HCT116 (cell line): ENCODE results near the gene ACSS2. TPM values are rescaled to one million over a fixed set of nuclear protein-coding genes. Genes with fewer than 3 reads are reported as not detected.

ENCODE experiments used
- ATAC-seq: fragments of 200-7000 bp; cut with Tn5 transposase; 2 replicates; pipeline ENCODE4 v1.9.1; 2020; ENCODE audit warnings: mild to moderate bottlenecking, moderate library complexity
- BruUV-seq: library from RNA; stranded (reverse); fragments of 400-500 nt; replicated peaks from 2 replicates; lab custom pipeline; 2021; lab: Mats Ljungman, UMichigan
- CTCF ChIA-PET: fragments of 300-600 bp; sonication (Branson Sonifier 250); formaldehyde crosslinking; loops from one replicate; lab custom pipeline; 2021; ENCODE audit warnings: antibody characterized with exemption; lab: Charles Lee
- POLR2A ChIA-PET: fragments of 300-600, 350-600 bp; sonication (Branson Sonifier 250); formaldehyde crosslinking; loops from one replicate; lab custom pipeline; 2021; ENCODE audit warnings: antibody characterized with exemption; lab: Charles Lee
- RAD21 ChIA-PET, 2 experiments: fragments of 300-600 bp; sonication (Branson Sonifier 250); formaldehyde crosslinking; loops; one replicate each; lab custom pipeline; 2023; ENCODE audit warnings: low total read pairs in 2 of 2; ENCODE audit not compliant: uncharacterized antibody in 2 of 2, unreplicated experiment in 2 of 2, low non-redundant PET in 1 of 2; lab: Charles Lee
- DNase-seq: peaks from one replicate; pipeline ENCODE4 v3.0.0-alpha.2; 2010; ENCODE audit warnings: low read depth, low spot score
- H2AFZ ChIP-seq: fragments of 200-600 bp; shearing (Covaris generic), sonication (generic); 2 replicates; pipeline ENCODE4 v1.6.1; 2017; ENCODE audit warnings: low read depth, mixed run types, mixed read lengths, antibody characterized with exemption, low read length; ENCODE audit not compliant: poor library complexity, severe bottlenecking
- H3K27ac ChIP-seq: 2 replicates; pipeline ENCODE4 v1.5.1; 2012; ENCODE audit warnings: low read depth, low read length
- H3K27me3 ChIP-seq: fragments of 200-600 bp; sonication (generic); 2 replicates; pipeline ENCODE4 v1.6.1; 2016; ENCODE audit warnings: mixed run types, low read length, mixed read lengths; ENCODE audit not compliant: insufficient read depth
- H3K36me3 ChIP-seq, 2 experiments: fragments of 200-500 bp in 1 of 2; fragments of 200-600 bp in 1 of 2; sonication (Bioruptor generic) in 1 of 2; sonication (generic) in 1 of 2; 2 replicates each; pipeline versions ENCODE4 v1.5.1 to v1.6.1; 2014 to 2016; ENCODE audit warnings: low read length in 2 of 2, inconsistent platforms in 1 of 2, mixed read lengths in 1 of 2, mixed run types in 1 of 2; ENCODE audit not compliant: insufficient read depth in 2 of 2, control insufficient read depth in 1 of 2
- H3K4me1 ChIP-seq, 2 experiments: fragments of 200-600 bp in 1 of 2; sonication (generic) in 1 of 2; 2 replicates each; pipeline versions ENCODE4 v1.5.1 to v1.6.1; 2012 to 2017; ENCODE audit warnings: low read length in 2 of 2, inconsistent platforms in 1 of 2, mild to moderate bottlenecking in 1 of 2, mixed read lengths in 1 of 2, mixed run types in 1 of 2, moderate library complexity in 1 of 2; ENCODE audit not compliant: insufficient read depth in 2 of 2, control insufficient read depth in 1 of 2
- H3K4me2 ChIP-seq: fragments of 200-600 bp; sonication (generic); 2 replicates; pipeline ENCODE4 v1.6.1; 2017; ENCODE audit warnings: mixed run types, low read length, mixed read lengths
- H3K4me3 ChIP-seq, 2 experiments: fragments of 200-600 bp in 1 of 2; sonication (generic) in 1 of 2; replicated peaks in 1 of 2; 2 replicates each; pipeline ENCODE4 v1.5.1; 2011 to 2016; ENCODE audit warnings: low read length in 2 of 2, control low read depth in 1 of 2, low read depth in 1 of 2, mild to moderate bottlenecking in 1 of 2, mixed read lengths in 1 of 2, mixed run types in 1 of 2
- H3K79me2 ChIP-seq: fragments of 200-600 bp; sonication (generic); 2 replicates; pipeline ENCODE4 v1.6.1; 2017; ENCODE audit warnings: mild to moderate bottlenecking, mixed run types, low read length, moderate library complexity, mixed read lengths; ENCODE audit not compliant: insufficient read depth
- H3K9ac ChIP-seq: fragments of 200-600 bp; sonication (generic); 2 replicates; pipeline ENCODE4 v1.6.1; 2016; ENCODE audit warnings: low read length, mixed read lengths
- H3K9me2 ChIP-seq: fragments of 200-600 bp; sonication (generic), shearing (Covaris generic); 2 replicates; pipeline ENCODE4 v1.6.1; 2017; ENCODE audit warnings: mixed run types, mild to moderate bottlenecking, moderate library complexity; ENCODE audit not compliant: insufficient read depth
- H3K9me3 ChIP-seq, 2 experiments: fragments of 200-500 bp in 1 of 2; fragments of 200-600 bp in 1 of 2; sonication (Bioruptor generic) in 1 of 2; sonication (generic) in 1 of 2; 2 replicates each; pipeline ENCODE4 v1.6.1; 2014 to 2017; ENCODE audit warnings: low read length in 2 of 2, mixed read lengths in 2 of 2, inconsistent platforms in 1 of 2, low read depth in 1 of 2, mild to moderate bottlenecking in 1 of 2, mixed run types in 1 of 2, moderate library complexity in 1 of 2; ENCODE audit not compliant: control insufficient read depth in 1 of 2, insufficient read depth in 1 of 2
- H4K20me1 ChIP-seq: fragments of 200-600 bp; sonication (generic), shearing (Covaris generic); 2 replicates; pipeline ENCODE4 v1.6.1; 2017; ENCODE audit warnings: mixed run types, mild to moderate bottlenecking, moderate library complexity; ENCODE audit not compliant: insufficient read depth
- CBX3 ChIP-seq: IDR thresholded peaks from 2 replicates; pipeline ENCODE4 v1.6.1; 2012; ENCODE audit warnings: low read depth
- CEBPB ChIP-seq: IDR thresholded peaks from 2 replicates; pipeline ENCODE4 v1.6.1; 2012; ENCODE audit warnings: low read depth
- EGR1 ChIP-seq: IDR thresholded peaks from 2 replicates; pipeline ENCODE4 v1.6.1; 2012; ENCODE audit warnings: low read depth
- EZH2phosphoT487 ChIP-seq: fragments of 200-600 bp; IDR thresholded peaks from 2 replicates; pipeline ENCODE4 v1.6.1; 2018; ENCODE audit warnings: antibody characterized with exemption, borderline replicate concordance
- FOSL1 ChIP-seq: IDR thresholded peaks from 2 replicates; pipeline ENCODE4 v1.6.1; 2012; ENCODE audit warnings: low read depth
- JUND ChIP-seq: IDR thresholded peaks from 2 replicates; pipeline ENCODE4 v1.6.1; 2012
- POLR2A ChIP-seq: IDR thresholded peaks from 2 replicates; pipeline ENCODE4 v1.7.0; 2011; ENCODE audit warnings: borderline replicate concordance; ENCODE audit not compliant: insufficient read depth, insufficient read length; ENCODE audit errors: extremely low read depth
- RAD21 ChIP-seq: IDR thresholded peaks from 2 replicates; pipeline ENCODE4 v1.6.1; 2012; ENCODE audit warnings: low read depth, mild to moderate bottlenecking
- SIN3A ChIP-seq: IDR thresholded peaks from 2 replicates; pipeline ENCODE4 v1.6.1; 2012; ENCODE audit warnings: low read depth
- SP1 ChIP-seq: IDR thresholded peaks from 2 replicates; pipeline ENCODE4 v1.6.1; 2012; ENCODE audit warnings: low read depth
- SRF ChIP-seq: IDR thresholded peaks from 2 replicates; pipeline ENCODE4 v1.6.1; 2012; ENCODE audit warnings: low read depth
- TCF7L2 ChIP-seq: IDR thresholded peaks from 2 replicates; pipeline ENCODE4 v1.7.0; 2011; ENCODE audit warnings: borderline replicate concordance, inconsistent platforms; ENCODE audit not compliant: insufficient read depth, insufficient read length; ENCODE audit errors: extremely low read depth
- ZFX ChIP-seq: fragments of 450-650 bp; IDR thresholded peaks from 2 replicates; pipeline ENCODE4 v1.6.1; 2017
- intact Hi-C: fragments of 100-400 bp; cut with micrococcal nuclease; formaldehyde crosslinking; loops from 2 replicates; pipeline ENCODE4 v1.10.0; 2022
- total RNA-seq: library from RNA; stranded (reverse); gene quantifications from one replicate; pipeline ENCODE4 v1.2.1, GENCODE V29; 2021; ENCODE audit not compliant: unreplicated experiment
- TF ChIP-seq, protein P1 (sequence below): IDR thresholded peaks from 2 replicates; pipeline ENCODE4 v1.6.1; 2012
- TF ChIP-seq, protein P2 (sequence below): IDR thresholded peaks from 2 replicates; pipeline ENCODE4 v1.6.1; 2012; ENCODE audit warnings: low read depth
- TF ChIP-seq, protein P3 (sequence below): IDR thresholded peaks from 2 replicates; pipeline ENCODE4 v1.6.1; 2011; ENCODE audit warnings: mild to moderate bottlenecking, low read length, moderate library complexity; ENCODE audit not compliant: insufficient replicate concordance; ENCODE audit errors: extremely low read depth

Gene ACSS2
- total RNA-seq, 1 experiment from 2014 or later, result 71.7 TPM

DNA sequence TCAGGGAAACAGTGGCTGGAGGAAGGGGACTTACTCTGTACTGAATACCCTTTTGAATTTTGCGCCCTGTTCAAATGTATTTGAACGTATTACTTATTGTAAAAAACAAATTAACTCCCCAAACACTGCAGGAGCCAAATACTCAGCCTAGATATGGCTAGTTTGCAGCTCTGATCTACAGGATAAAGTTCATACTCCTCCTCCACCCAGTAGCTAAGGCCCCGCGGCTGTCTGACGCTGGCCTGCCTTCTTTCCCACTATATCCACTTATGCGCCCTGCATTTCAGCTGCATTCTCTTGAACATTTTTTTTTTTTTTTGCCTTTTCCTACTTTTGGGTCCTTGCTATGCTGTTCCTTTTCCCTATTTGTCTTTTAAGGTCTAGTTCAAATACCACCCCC is 72.7 kb downstream of the ACSS2 start:
- ATAC-seq, result no peak
- intact Hi-C loops, result no loop called here
- Histone ChIP-seq H3K36me3 (peaks cover 14 to 37% of the 10 kb centered on the region in 2 experiments; a peak in 3 of 4 replicates), H3K4me3 (no peak overlapping the region), H3K9ac (no peak overlapping the region), H3K27me3 (no peaks in the 10 kb centered on the region), H2AFZ (no peak overlapping the region), H3K4me2 (no peak overlapping the region), H3K9me3 (no peaks in the 10 kb centered on the region), H3K9me2 (no peaks in the 10 kb centered on the region), H4K20me1 (no peaks in the 10 kb centered on the region), H3K4me1 (peaks cover 0 to 3% of the 10 kb centered on the region in 2 experiments; a peak in 1 of 4 replicates), H3K79me2 (peaks cover 6% of the 10 kb centered on the region), H3K27ac (no peak overlapping the region)
- ChIA-PET CTCF (no interaction called here), RAD21 (no interaction called here), POLR2A (no interaction called here)
- DNase-seq, result no peak
- no peak for TF ChIP-seq SIN3A
- no peak for TF ChIP-seq ZFX
- no peak for TF ChIP-seq CBX3
- no peak for TF ChIP-seq POLR2A
- TF ChIP-seq FOSL1, result no peak
- TF ChIP-seq, protein P1, sequence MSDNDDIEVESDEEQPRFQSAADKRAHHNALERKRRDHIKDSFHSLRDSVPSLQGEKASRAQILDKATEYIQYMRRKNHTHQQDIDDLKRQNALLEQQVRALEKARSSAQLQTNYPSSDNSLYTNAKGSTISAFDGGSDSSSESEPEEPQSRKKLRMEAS, result no peak
- no peak for TF ChIP-seq CEBPB
- no peak for TF ChIP-seq SRF
- TF ChIP-seq EZH2phosphoT487, result no peak
- no peak for TF ChIP-seq RAD21
- BruUV-seq, result no TSS peak

DNA sequence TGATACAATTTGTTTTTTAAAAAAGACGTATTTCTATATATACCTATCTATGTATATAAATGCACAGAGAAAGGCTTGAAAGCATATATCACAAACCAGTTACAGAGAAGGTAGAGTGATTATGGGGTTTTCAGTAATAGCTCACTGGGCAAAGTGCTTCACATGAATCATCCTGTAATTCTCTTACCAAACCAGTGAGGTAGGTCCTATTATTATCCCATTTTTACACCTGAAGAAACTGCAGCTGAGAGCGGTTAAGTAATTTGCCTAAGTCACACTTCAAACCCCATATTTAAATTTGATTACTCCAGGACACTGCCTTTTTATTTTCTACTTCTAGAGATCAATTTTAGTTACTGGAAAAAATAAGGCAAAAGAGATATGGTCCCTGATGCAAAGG is 74.8 kb downstream of the ACSS2 start:
- Histone ChIP-seq H3K4me1 (peaks cover 6 to 15% of the 10 kb centered on the region in 2 experiments), H3K27me3 (no peaks in the 10 kb centered on the region), H3K4me3 (no peak overlapping the region), H4K20me1 (no peaks in the 10 kb centered on the region), H3K9me2 (no peaks in the 10 kb centered on the region), H3K36me3 (peaks cover 14 to 24% of the 10 kb centered on the region in 2 experiments; a peak in 3 of 4 replicates), H3K9me3 (no peaks in the 10 kb centered on the region), H3K79me2 (peaks cover 15% of the 10 kb centered on the region), H2AFZ (no peak overlapping the region), H3K4me2 (no peak overlapping the region), H3K9ac (no peak overlapping the region), H3K27ac (no peak overlapping the region)
- no TSS peak for BruUV-seq
- no peak for ATAC-seq
- RAD21 ChIA-PET, result no interaction called here
- intact Hi-C loops, result no loop called here
- TF ChIP-seq, protein P2, sequence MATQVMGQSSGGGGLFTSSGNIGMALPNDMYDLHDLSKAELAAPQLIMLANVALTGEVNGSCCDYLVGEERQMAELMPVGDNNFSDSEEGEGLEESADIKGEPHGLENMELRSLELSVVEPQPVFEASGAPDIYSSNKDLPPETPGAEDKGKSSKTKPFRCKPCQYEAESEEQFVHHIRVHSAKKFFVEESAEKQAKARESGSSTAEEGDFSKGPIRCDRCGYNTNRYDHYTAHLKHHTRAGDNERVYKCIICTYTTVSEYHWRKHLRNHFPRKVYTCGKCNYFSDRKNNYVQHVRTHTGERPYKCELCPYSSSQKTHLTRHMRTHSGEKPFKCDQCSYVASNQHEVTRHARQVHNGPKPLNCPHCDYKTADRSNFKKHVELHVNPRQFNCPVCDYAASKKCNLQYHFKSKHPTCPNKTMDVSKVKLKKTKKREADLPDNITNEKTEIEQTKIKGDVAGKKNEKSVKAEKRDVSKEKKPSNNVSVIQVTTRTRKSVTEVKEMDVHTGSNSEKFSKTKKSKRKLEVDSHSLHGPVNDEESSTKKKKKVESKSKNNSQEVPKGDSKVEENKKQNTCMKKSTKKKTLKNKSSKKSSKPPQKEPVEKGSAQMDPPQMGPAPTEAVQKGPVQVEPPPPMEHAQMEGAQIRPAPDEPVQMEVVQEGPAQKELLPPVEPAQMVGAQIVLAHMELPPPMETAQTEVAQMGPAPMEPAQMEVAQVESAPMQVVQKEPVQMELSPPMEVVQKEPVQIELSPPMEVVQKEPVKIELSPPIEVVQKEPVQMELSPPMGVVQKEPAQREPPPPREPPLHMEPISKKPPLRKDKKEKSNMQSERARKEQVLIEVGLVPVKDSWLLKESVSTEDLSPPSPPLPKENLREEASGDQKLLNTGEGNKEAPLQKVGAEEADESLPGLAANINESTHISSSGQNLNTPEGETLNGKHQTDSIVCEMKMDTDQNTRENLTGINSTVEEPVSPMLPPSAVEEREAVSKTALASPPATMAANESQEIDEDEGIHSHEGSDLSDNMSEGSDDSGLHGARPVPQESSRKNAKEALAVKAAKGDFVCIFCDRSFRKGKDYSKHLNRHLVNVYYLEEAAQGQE, result no peak
- TF ChIP-seq EGR1 (no peak), FOSL1 (no peak), SP1 (no peak), SRF (no peak), SIN3A (no peak), TCF7L2 (no peak), RAD21 (no peak), EZH2phosphoT487 (no peak), JUND (no peak)
- TF ChIP-seq, protein P3, sequence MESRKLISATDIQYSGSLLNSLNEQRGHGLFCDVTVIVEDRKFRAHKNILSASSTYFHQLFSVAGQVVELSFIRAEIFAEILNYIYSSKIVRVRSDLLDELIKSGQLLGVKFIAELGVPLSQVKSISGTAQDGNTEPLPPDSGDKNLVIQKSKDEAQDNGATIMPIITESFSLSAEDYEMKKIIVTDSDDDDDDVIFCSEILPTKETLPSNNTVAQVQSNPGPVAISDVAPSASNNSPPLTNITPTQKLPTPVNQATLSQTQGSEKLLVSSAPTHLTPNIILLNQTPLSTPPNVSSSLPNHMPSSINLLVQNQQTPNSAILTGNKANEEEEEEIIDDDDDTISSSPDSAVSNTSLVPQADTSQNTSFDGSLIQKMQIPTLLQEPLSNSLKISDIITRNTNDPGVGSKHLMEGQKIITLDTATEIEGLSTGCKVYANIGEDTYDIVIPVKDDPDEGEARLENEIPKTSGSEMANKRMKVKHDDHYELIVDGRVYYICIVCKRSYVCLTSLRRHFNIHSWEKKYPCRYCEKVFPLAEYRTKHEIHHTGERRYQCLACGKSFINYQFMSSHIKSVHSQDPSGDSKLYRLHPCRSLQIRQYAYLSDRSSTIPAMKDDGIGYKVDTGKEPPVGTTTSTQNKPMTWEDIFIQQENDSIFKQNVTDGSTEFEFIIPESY, result no peak
- POLR2A ChIA-PET, result no interaction called here
- CTCF ChIA-PET, result interaction anchor here (0.9 kb wide), 1 partner anchor 77 kb away, joined by 3 read pairs; no protein-coding TSS in a partner anchor
- DNase-seq, result no peak
